Activated CD8-positive, alpha-beta memory T cell treated with anti-CD3 and anti-CD28 coated beads, Interleukin-2, amount 50 U/mL, for 48 hours (primary cell): ENCODE measurements around the gene TSPAN4.

Experiments used
- DNase-seq: peaks from one replicate; pipeline ENCODE4 v3.0.0-alpha.2; 2020

Gene TSPAN4

GRCh38 chr11:837189-837989 lies 5.3 kb upstream of the TSPAN4 start:
- DNase-seq: no peak

GRCh38 chr11:837990-838307 lies 4.7 kb upstream of the TSPAN4 start:
- DNase-seq: no peak

- DNase-seq: no peak
Observed at GRCh38 chr11:838441-839279, 4.0 kb upstream of the TSPAN4 start.

- no peak for DNase-seq
Observed at GRCh38 chr11:839280-839623, 3.4 kb upstream of the TSPAN4 start.

- DNase-seq: no peak
Observed at GRCh38 chr11:839875-840617, 2.6 kb upstream of the TSPAN4 start.

- no peak for DNase-seq
Observed at GRCh38 chr11:841981-842369, 677 bp upstream of the TSPAN4 start.

- peak; percentile 68 for DNase-seq
Observed at GRCh38 chr11:843086-843734, 558 bp downstream of the TSPAN4 start.

GRCh38 chr11:843818-844692 lies 1.4 kb downstream of the TSPAN4 start:
- DNase-seq: peak; percentile 64

GRCh38 chr11:844693-845644 lies 2.3 kb downstream of the TSPAN4 start:
- no peak for DNase-seq

- DNase-seq: no peak
Observed at GRCh38 chr11:845872-846495, 3.3 kb downstream of the TSPAN4 start.

- DNase-seq: no peak
Observed at GRCh38 chr11:846496-847098, 3.9 kb downstream of the TSPAN4 start.

- no peak for DNase-seq
Observed at GRCh38 chr11:847876-848275, 5.2 kb downstream of the TSPAN4 start.

- peak; percentile 87 for DNase-seq
Observed at GRCh38 chr11:848380-848931, 5.8 kb downstream of the TSPAN4 start.

- peak; percentile 67 for DNase-seq
Observed at GRCh38 chr11:849104-849824, 6.6 kb downstream of the TSPAN4 start.

GRCh38 chr11:849951-850774 lies 7.5 kb downstream of the TSPAN4 start:
- DNase-seq: no peak

GRCh38 chr11:850775-851763 lies 8.4 kb downstream of the TSPAN4 start:
- DNase-seq: no peak

GRCh38 chr11:852762-853161 lies 10.1 kb downstream of the TSPAN4 start:
- no peak for DNase-seq
